ENCODE results near the gene MAPK6. TPM values are rescaled to one million over a fixed set of nuclear protein-coding genes. Genes with fewer than 3 reads are reported as not detected.

Gene MAPK6
- total and polyA plus RNA-seq, 2 of the 8 experiments (the other 6 are each of a cell fraction or from before 2014, with no cell fraction given) = 22.6 to 108 TPM

DNA sequence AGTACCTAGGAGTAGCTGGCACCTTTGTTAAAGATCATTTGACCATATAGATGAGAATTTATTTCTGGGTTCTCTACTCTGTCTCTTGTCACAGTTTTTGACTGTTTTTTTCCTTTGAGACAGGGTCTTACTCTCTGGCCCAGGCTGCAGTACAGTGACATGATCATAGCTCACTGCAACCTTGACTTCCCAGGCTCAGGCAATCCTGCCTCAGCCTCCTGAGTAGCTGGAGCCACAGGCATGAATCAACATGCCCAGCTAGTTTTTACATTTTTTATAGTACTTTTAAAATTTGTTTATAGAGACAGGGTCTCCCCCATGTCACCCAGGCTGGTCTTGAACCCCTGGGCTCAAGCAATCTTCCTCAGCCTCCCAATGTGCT is 48.5 kb downstream of the MAPK6 start:
- no peak overlapping the region for H3K14ac ChIP-seq (ENCODE audit: insufficient read length)
- no peak overlapping the region for H4K5ac ChIP-seq (ENCODE audit: insufficient read length, low read depth, low read length)
- H2AK5ac ChIP-seq (ENCODE audit: low read depth, low read length) = no peak overlapping the region
- H3K79me2 ChIP-seq (ENCODE audit: control insufficient read depth in 1 of 2, insufficient read depth in 2 of 2, low read length in 2 of 2) = no peaks in the 10 kb centered on the region
- H2AFZ ChIP-seq (ENCODE audit: low read length) = no peak overlapping the region
- H4K91ac ChIP-seq (replicated peaks; ENCODE audit: insufficient read length, low read length) = no peak overlapping the region
- H3K4me2 ChIP-seq (ENCODE audit: insufficient read depth in 1 of 2, low read depth in 2 of 2, low read length in 2 of 2) = no peak overlapping the region
- no peak overlapping the region for H3K9ac ChIP-seq (replicated peaks in 1 of 4; ENCODE audit: extremely low read depth in 1 of 4, low read depth in 3 of 4, low read length in 3 of 4)
- H3K4me1 ChIP-seq (replicated peaks in 1 of 4; ENCODE audit: control insufficient read depth in 3 of 4, insufficient read depth in 4 of 4, low read length in 3 of 4) = peaks cover 0 to 2% (median 0%) of the 10 kb centered on the region in 4 experiments; a peak in 1 of 7 replicates
- CTCF ChIA-PET (ENCODE audit: partially characterized antibody) = interaction anchor here (0.8 to 7.1 kb wide), 5 partner anchors 12 to 87 kb away, joined by 3 to 55 read pairs (median 13); no protein-coding TSS in a partner anchor
- H2BK120ac ChIP-seq (replicated peaks; ENCODE audit: low read depth, low read length) = no peak overlapping the region
- no peak overlapping the region for H3K56ac ChIP-seq (replicated peaks; ENCODE audit: insufficient read length, low read depth, low read length)
- no peak overlapping the region for H3K4me3 ChIP-seq (ENCODE audit: extremely low read depth in 1 of 4, insufficient read depth in 2 of 4, low read depth in 3 of 4, low read length in 4 of 4)
- H2BK20ac ChIP-seq (ENCODE audit: low read length) = no peak overlapping the region
- H3K23ac ChIP-seq (ENCODE audit: insufficient read length) = no peak overlapping the region
- FAIRE-seq (no peak), DNase-seq (ENCODE audit: low read depth in 1 of 2, low spot score in 2 of 2) (no peak)
- H3K27ac ChIP-seq (ENCODE audit: low read depth, low read length) = no peak overlapping the region
- H2BK5ac ChIP-seq (ENCODE audit: low read depth, low read length) = no peak overlapping the region
- no peak overlapping the region for H4K8ac ChIP-seq (ENCODE audit: extremely low read depth, insufficient read depth, low read length)
- H3K18ac ChIP-seq (ENCODE audit: extremely low read depth, low read length) = no peak overlapping the region
- H3K9me3 ChIP-seq (ENCODE audit: insufficient read depth in 2 of 2, low read depth in 1 of 2, low read length in 1 of 2) = no peaks in the 10 kb centered on the region
- no peaks in the 10 kb centered on the region for H4K20me1 ChIP-seq (replicated peaks in 1 of 2; ENCODE audit: control insufficient read depth in 1 of 2, insufficient read depth in 2 of 2, low read length in 2 of 2)
- no peak overlapping the region for H2BK12ac ChIP-seq (ENCODE audit: low read depth, low read length)
- POLR2A ChIA-PET (ENCODE audit: partially characterized antibody) = interaction anchor here (1.0 to 3.1 kb wide), 3 partner anchors 9 to 96 kb away, joined by 3 to 12 read pairs (median 4); partner anchors contain the start of gene LEO1
- no peaks in the 10 kb centered on the region for H3K23me2 ChIP-seq (ENCODE audit: low read depth, low read length)
- H3K4ac ChIP-seq (replicated peaks; ENCODE audit: insufficient read length, low read depth, low read length) = no peak overlapping the region
- H2BK15ac ChIP-seq (ENCODE audit: low read length) = no peak overlapping the region
- no peaks in the 10 kb centered on the region for H3K27me3 ChIP-seq (replicated peaks in 1 of 4; ENCODE audit: control insufficient read depth in 3 of 4, extremely low read depth in 1 of 4, insufficient read depth in 3 of 4, low read length in 3 of 4)
- peaks cover 0 to 22% (median 9%) of the 10 kb centered on the region in 4 experiments; a peak in 5 of 8 replicates for H3K36me3 ChIP-seq (ENCODE audit: control insufficient read depth in 2 of 4, insufficient read depth in 4 of 4, low read length in 3 of 4)
- H3K79me1 ChIP-seq (ENCODE audit: low read depth, low read length) = no peaks in the 10 kb centered on the region
- TF ChIP-seq JUND (IDR thresholded peaks at IDR 0.05; ENCODE audit: low read length) = no peak
- TF ChIP-seq, protein P1, sequence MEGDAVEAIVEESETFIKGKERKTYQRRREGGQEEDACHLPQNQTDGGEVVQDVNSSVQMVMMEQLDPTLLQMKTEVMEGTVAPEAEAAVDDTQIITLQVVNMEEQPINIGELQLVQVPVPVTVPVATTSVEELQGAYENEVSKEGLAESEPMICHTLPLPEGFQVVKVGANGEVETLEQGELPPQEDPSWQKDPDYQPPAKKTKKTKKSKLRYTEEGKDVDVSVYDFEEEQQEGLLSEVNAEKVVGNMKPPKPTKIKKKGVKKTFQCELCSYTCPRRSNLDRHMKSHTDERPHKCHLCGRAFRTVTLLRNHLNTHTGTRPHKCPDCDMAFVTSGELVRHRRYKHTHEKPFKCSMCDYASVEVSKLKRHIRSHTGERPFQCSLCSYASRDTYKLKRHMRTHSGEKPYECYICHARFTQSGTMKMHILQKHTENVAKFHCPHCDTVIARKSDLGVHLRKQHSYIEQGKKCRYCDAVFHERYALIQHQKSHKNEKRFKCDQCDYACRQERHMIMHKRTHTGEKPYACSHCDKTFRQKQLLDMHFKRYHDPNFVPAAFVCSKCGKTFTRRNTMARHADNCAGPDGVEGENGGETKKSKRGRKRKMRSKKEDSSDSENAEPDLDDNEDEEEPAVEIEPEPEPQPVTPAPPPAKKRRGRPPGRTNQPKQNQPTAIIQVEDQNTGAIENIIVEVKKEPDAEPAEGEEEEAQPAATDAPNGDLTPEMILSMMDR (IDR thresholded peaks at IDR 0.05; ENCODE audit: control extremely low read depth in 1 of 3, insufficient read depth in 1 of 3, low read depth in 1 of 3, low read length in 3 of 3) = no peak
- TF ChIP-seq CREB1 (IDR thresholded peaks at IDR 0.05) = no peak
- no peak for TF ChIP-seq EZH2 (IDR thresholded peaks at IDR 0.05; ENCODE audit: low read depth, low read length, severe bottlenecking)
- TF ChIP-seq YY1 (IDR thresholded peaks at IDR 0.05; ENCODE audit: low read depth, low read length) = no peak
- TF ChIP-seq PHF8 (conservative IDR thresholded peaks at IDR 0.05; ENCODE audit: low read depth, low read length) = no peak
- no peak for TF ChIP-seq POLR2AphosphoS5 (IDR thresholded peaks at IDR 0.05; ENCODE audit: low read depth, low read length)
- no peak for TF ChIP-seq RFX5 (IDR thresholded peaks at IDR 0.05; ENCODE audit: borderline replicate concordance, low read depth, low read length)
- TF ChIP-seq TAF7 (optimal IDR thresholded peaks at IDR 0.05; ENCODE audit: borderline replicate concordance, low read depth, low read length) = no peak
- no peak for TF ChIP-seq RBBP5 (IDR thresholded peaks at IDR 0.05; ENCODE audit: borderline replicate concordance, low read depth, low read length)
- no peak for TF ChIP-seq CBX8 (IDR thresholded peaks at IDR 0.05; ENCODE audit: borderline replicate concordance, low read depth, low read length)
- no peak for TF ChIP-seq SRF (IDR thresholded peaks at IDR 0.05; ENCODE audit: low read depth, low read length)
- no peak for TF ChIP-seq KDM4A (IDR thresholded peaks at IDR 0.05; ENCODE audit: low read depth, low read length, severe bottlenecking)

Data from H1 (cell line).